GM12891 (cell line): ENCODE results near the gene RPL21.
"Not testable (repeated sequence)": the region's sequence is repeated elsewhere in the genome, so short reads cannot be mapped to it uniquely, and the experiment has no call there.

Source experiments
- POLR2A ChIP-seq: IDR thresholded peaks from 2 replicates; pipeline ENCODE4 v1.6.1; 2011; ENCODE audit warnings: low read depth, low read length, control low read depth
- POLR2AphosphoS5 ChIP-seq: IDR thresholded peaks from 2 replicates; pipeline ENCODE4 v1.6.1; 2011; ENCODE audit warnings: low read depth, low read length, control low read depth

DNA sequence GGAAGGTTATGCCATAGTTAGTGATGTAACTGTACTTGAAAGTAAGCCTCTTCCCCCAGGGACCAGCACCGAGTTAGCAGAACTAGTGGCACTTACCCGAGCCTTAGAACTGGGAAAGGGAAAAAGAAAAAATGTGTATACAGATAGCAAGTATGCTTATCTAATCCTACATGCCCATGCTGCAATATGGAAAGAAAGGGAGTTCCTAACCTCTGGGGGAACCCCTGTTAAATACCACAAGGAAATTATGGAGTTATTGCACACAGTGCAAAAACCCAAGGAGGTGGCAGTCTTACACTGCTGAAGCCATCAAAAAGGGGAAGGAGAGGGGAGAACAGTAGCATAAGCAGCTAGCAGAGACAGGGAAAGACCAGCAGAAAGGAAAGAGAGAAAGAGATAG, 33.6 kb upstream of the RPL21 start:
- not testable (repeated sequence) for TF ChIP-seq POLR2A, POLR2AphosphoS5
